Germinal center (tissue), 1 donor: ENCODE measurements around the gene RBL1.
"Not testable (repeated sequence)": the region's sequence is repeated elsewhere in the genome, so short reads cannot be mapped to it uniquely, and the experiment has no call there.

Experiments used
- DNase-seq: peaks from one replicate; pipeline ENCODE4 v3.0.0; 2012; ENCODE audit warnings: mixed read lengths, low spot score

RBL1 gene

GRCh38 chr20:37072293-37073196, 23.3 kb downstream of the RBL1 start:
- DNase-seq: peak; percentile 27

- DNase-seq: no peak
Observed at GRCh38 chr20:37071481-37071911, 24.3 kb downstream of the RBL1 start.

DNA sequence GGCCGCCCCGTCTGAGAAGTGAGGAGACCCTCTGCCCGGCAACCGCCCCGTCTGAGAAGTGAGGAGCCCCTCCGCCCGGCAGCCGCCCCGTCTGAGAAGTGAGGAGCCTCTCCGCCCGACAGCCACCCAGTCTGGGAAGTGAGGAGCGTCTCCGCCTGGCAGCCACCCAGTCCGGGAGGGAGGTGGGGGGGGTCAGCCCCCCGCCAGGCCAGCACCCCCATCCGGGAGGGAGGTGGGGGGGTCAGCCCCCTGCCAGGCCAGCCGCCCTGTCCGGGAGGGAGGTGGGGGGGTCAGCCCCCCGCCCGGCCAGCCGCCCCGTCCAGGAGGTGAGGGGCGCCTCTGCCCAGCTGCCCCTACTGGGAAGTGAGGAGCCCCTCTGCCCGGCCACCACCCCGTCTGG, 26.2 kb downstream of the RBL1 start:
- DNase-seq: not testable (repeated sequence)

DNA sequence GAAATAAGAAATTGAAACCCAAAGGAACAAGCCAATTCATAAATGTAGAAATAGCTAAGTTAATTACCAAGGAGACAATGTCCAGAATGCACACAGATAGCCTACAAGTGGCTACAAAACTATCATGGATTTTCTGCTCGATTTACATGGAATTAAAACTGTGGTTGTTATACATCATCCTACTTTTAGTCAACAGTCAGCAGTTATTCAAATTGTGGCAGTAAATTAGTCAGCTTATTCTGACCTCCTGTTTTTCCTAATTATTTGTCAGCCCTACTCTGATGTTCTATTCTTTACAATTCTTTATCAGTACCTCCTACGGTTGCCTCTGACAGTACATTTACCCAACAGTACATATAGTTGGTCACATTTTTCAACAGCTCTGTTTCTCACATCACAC, 29.6 kb downstream of the RBL1 start:
- DNase-seq: no peak

- no peak for DNase-seq
Observed at GRCh38 chr20:37055276-37055675, 40.5 kb downstream of the RBL1 start.

- no peak for DNase-seq
Observed at GRCh38 chr20:37053230-37053950, 42.4 kb downstream of the RBL1 start.

DNA sequence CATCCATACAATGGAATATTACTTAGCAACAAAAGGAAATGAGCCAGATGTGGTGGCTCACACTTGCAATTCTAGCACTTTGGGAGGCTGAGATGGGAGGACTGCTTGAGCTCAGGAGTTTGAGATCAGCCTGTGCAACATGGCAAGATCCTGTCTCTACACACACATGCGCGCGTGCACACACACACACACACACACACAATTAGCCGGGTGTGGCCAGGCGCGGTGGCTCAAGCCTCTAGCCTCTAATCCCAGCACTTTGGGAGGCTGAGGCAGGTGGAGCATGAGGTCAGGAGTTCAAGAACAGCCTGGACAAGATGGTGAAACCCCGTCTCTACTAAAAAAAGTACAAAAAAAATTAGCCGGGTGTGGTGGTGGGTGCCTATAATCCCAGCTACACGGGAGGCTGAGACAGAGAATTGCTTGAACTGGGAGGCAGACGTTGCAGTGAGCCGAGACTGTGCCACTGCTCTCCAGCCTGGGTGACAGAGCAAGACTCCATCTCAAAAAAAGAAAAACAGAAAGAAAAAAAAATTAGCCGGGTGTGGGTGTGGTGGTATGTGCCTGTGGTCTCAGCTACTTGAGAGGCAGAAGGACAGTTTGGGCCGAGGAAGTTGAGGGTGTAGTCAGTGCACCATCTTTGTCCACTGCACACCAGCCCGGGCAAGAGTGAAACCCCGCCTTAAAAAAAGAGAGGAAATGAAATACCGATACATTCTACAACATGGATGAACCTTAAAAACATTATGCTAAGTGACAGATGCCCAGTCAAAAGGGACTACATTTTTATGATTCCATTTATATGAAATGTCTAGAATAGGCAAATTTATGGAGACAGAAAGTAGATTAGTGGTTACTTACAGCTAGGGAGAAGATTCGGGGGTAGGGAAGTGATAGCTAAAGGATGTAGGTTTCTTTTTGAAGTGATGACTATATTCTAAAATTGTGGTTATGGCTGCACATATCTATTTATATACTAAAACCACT, 52.5 kb downstream of the RBL1 start:
- DNase-seq: peak; percentile 14

DNA sequence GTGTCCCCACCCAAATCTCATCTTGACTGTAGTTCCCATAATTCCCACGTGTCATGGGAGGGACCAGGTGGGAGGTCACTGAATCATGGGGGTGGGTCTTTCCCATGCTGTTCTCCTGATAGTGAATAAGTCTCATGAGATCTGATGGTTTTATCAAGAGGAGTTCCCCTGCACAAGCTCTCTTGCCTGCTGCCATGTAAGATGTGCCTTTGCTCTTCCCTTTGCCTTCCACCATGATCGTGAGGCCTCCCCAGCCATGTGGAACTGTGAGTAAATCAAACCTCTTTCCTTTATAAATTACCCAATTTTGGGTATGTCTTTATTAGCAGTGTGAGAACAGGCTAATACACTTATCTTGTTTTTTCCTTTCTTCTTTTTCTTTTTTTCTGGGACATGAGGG, 56.4 kb downstream of the RBL1 start:
- not testable (repeated sequence) for DNase-seq

DNA sequence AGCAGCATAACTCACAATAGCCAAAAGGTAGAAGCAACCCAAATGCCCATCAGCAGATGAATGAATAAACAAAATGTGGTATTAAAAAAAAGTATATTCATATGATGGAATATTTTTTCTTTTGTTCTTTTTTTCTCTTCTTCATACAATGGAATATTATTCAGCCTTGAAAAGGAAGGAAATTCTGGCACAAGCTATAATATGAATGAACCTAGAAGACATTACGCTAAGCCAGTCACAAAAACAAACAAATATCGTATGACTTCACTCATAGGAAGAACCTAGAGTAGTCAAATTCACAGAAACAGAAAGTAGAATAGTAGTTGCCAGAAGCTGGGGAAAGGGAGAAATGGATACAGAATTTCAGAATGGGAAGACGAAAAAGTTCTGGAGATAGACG, 63.7 kb downstream of the RBL1 start:
- no peak for DNase-seq

DNA sequence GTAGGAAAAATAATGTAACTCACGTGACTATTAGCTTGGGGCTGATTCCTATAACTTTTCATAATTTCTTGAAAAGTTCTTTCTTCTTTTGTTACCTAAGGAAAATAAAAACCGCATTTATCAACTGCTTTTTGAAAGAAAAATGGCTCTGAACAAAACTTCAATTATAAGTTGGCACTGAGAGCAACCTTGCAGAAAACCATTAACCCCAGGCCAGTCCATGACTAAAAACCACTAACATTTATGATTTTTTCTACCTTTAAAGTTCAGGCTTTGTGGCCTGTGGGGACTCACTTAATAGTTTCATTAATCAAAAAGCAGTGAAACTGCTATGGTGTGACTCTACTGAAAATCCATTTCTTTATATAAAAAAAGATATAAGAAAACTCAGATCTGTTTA, 75.2 kb downstream of the RBL1 start:
- DNase-seq: no peak

- DNase-seq: not testable (repeated sequence)
Observed at GRCh38 chr20:37012631-37013030, 83.2 kb downstream of the RBL1 start.

DNA sequence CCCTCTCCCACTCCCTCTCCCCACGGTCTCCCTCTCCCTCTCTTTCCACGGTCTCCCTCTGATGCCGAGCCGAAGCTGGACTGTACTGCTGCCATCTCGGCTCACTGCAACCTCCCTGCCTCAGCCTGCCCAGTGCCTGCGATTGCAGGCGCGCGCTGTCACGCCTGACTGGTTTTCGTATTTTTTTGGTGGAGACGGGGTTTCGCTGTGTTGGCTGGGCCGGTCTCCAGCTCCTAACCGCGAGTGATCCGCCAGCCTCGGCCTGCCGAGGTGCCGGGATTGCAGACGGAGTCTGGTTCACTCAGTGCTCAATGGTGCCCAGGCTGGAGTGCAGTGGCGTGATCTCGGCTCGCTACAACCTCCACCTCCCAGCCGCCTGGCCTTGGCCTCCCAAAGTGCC, 83.9 kb downstream of the RBL1 start:
- DNase-seq: not testable (repeated sequence)

GRCh38 chr20:37011147-37011546, 84.7 kb downstream of the RBL1 start:
- DNase-seq: no peak

GRCh38 chr20:37007898-37008649, 87.7 kb downstream of the RBL1 start:
- DNase-seq: peak; percentile 50

- DNase-seq: peak; percentile 78
Observed at GRCh38 chr20:37005062-37005942, 90.5 kb downstream of the RBL1 start.

DNA sequence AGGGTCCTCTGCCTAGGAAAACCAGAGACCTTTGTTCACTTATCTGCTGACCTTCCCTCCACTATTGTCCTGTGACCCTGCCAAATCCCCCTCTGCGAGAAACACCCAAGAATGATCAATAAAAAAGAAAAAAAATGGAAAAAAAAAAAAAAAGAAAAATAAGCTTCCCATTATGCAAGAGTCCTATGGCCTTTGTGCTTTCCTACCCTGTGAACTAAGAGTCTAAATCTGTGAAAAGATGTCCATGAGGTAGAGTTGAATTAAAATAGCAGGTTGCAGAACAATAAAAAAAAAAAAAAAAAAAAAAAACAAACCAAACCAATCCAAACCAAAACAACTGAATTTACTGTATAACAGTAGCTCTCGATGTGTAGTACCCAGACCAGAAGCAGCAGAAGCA, 94.2 kb downstream of the RBL1 start:
- DNase-seq: not testable (repeated sequence)

DNA sequence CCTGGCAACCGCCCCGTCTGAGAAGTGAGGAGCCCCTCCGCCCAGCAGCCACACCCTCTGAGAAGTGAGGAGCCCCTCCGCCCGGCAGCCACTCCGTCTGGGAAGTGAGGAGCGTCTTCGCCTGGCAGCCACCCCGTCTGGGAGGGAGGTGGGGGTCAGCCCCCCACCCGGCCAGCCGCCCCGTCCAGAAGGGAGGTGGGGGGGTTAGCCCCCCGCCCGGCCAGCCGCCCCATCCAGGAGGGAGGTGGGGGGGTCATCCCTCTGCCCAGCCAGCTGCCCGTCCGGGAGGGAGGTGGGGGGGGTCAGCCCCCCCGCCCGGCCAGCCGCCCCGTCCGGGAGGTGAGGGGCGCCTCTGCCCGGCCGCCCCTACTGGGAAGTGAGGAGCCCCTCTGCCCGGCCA, 95.6 kb downstream of the RBL1 start:
- DNase-seq: not testable (repeated sequence)

DNA sequence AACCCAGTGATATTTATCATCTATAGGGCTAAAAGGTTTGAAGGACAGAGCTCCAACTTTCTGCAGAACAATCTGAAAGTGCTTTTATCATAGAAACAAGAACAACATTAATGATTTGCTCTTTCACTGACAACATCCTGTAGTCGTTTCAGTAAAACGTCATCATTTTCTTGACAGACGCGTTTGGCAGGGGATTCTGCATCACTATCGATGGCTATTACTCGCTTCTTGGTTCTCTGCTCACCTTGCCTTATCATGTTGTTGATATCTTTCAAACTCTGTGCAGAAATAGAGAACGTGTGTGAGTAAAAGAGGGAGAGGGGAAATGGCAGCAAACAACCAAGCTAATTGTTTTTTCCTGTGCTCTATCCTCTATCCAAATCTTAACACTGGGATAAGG, 97.1 kb downstream of the RBL1 start:
- DNase-seq: no peak

DNA sequence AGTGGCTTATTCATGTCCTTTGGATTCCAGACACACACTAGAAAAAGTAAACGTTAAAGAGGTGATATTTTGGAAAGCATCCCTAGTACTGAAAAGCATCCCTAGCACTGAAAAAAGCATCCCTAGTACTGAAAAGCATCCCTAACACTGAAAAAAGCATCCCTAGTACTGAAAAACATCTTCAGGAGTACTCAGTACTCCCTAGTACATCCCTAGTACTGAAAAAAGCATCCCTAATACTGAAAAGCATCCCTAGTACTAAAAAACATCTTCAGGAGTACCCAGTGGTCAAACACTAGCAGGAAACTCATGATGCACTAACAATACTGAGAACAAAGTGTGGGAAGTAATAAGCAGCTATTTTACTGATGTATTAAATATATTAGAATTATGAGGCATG, 98.7 kb downstream of the RBL1 start:
- no peak for DNase-seq

DNA sequence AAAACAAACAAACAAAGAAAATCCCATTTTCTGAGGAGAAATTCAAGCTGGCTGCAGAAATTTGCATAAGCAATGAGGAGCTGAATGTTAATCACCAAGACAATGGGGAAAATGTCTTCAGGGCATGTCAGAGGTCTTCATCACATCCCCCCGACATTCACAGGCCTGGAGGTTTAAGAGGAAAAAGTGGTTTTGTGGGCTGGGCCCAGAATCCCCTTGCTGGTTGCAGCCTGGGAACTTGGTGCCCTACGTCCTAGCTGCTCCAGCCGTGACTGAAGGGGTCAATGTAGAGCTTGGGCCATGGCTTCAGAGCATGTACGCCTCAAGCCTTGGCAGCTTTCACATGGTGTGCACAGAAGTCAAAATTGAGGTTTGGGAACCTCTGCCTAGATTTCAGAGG, 101.6 kb downstream of the RBL1 start:
- DNase-seq: not testable (repeated sequence)
